Measurements from ENCODE around the gene TCERG1L. TPM values are rescaled to one million over a fixed set of nuclear protein-coding genes. Genes with fewer than 3 reads are reported as not detected.

Gene TCERG1L
- polyA plus RNA-seq, 3 donors: not detected

DNA sequence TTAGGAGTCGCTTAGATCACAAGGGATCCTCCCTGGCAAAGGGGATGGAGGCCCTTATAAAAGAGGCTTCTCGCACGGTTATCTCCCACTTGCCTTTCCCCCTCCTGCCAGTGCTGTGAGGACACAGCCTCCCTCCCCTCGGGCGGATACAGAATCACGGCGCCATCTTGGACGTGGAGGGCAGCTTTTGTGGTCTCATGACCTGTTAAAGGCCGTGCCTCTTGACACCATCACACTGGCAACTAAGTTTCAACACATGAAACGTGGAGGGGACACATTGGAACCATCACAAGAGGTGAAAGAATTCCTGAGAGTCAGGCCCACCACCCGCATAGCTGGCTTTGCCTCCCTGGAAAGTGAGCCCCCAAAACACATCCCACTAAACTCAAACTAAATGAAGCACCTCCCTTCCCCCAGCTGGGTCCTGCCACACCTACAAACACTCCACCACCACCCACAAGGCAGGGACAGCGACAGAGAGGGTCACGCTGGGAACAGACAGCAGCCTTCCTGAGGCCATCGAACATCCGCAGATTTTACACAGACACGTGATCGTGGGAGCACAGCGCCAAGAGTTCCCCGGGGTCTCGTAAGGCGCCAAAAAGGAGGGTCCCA, 110.6 kb downstream of the TCERG1L start:
- Histone ChIP-seq H3K9me3 (replicated peaks in 1 of 2; ENCODE audit: control insufficient read depth in 1 of 2, insufficient read depth in 1 of 2, low read length in 2 of 2) (peaks cover 0 to 5% of the 10 kb centered on the region in 2 donors), H3K36me3 (replicated peaks in 1 of 2; ENCODE audit: control insufficient read depth in 1 of 2, insufficient read depth in 2 of 2, low read length in 2 of 2) (no peaks in the 10 kb centered on the region), H4K20me1 (ENCODE audit: insufficient read depth, low read length) (no peaks in the 10 kb centered on the region), H3K9ac (ENCODE audit: insufficient read depth, low read length, poor library complexity, severe bottlenecking) (no peak overlapping the region), H3K4me1 (ENCODE audit: control insufficient read depth in 1 of 2, insufficient read depth in 2 of 2, low read length in 2 of 2) (no peaks in the 10 kb centered on the region), H3K4me2 (replicated peaks; ENCODE audit: extremely low read depth, low read length, poor library complexity, severe bottlenecking) (no peak overlapping the region), H2AFZ (ENCODE audit: insufficient read depth, low read depth, low read length, poor library complexity, severe bottlenecking) (no peak overlapping the region), H3K79me2 (ENCODE audit: insufficient read depth, low read length) (no peaks in the 10 kb centered on the region), H3K27ac (ENCODE audit: low read depth in 1 of 2, low read length in 2 of 2) (no peak overlapping the region), H3K4me3 (replicated peaks in 1 of 3; ENCODE audit: low read depth in 2 of 3, low read length in 3 of 3) (no peak overlapping the region), H3K27me3 (ENCODE audit: control insufficient read depth in 2 of 2, insufficient read depth in 2 of 2, low read length in 2 of 2) (no peaks in the 10 kb centered on the region)
- Mint-ChIP-seq H3K4me3 (no peak overlapping the region), H3K4me1 (no peaks in the 10 kb centered on the region), H3K27ac (peak overlapping the region in 1 of 7 donors; percentile 12), H3K27me3 (ENCODE audit: low read depth in 3 of 3) (peaks cover 3 to 8% (median 8%) of the 10 kb centered on the region in 3 donors), H3K36me3 (no peaks in the 10 kb centered on the region), H3K9me3 (peaks cover 0 to 7% (median 3%) of the 10 kb centered on the region in 7 donors)
- intact Hi-C loops (cut with micrococcal nuclease): no loop called here
- WGBS (ENCODE audit: insufficient coverage): 89% methylated on average over 12 of the region's 21 CpGs
- TF ChIP-seq, protein P1, sequence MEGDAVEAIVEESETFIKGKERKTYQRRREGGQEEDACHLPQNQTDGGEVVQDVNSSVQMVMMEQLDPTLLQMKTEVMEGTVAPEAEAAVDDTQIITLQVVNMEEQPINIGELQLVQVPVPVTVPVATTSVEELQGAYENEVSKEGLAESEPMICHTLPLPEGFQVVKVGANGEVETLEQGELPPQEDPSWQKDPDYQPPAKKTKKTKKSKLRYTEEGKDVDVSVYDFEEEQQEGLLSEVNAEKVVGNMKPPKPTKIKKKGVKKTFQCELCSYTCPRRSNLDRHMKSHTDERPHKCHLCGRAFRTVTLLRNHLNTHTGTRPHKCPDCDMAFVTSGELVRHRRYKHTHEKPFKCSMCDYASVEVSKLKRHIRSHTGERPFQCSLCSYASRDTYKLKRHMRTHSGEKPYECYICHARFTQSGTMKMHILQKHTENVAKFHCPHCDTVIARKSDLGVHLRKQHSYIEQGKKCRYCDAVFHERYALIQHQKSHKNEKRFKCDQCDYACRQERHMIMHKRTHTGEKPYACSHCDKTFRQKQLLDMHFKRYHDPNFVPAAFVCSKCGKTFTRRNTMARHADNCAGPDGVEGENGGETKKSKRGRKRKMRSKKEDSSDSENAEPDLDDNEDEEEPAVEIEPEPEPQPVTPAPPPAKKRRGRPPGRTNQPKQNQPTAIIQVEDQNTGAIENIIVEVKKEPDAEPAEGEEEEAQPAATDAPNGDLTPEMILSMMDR (IDR thresholded peaks at IDR 0.05): no peak
- no peak for DNase-seq

DNA sequence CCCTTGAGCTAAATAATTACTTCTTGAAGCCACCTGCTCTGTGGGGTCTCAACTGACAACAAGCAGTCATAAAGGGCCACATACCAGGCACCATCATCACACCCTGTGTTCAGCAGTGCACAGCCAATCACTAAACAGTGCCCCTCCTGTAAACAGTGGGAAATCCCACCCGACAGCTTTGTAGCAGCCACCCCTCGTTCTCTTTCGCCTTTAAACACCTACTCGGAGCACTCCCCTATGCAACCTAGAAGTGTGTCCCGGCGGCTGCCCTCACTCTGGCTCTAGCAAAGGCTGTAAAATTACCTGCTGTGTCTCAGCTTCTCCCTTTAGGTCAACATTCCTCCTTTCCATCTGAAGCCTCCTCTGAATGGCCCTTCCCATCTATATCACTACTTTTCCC, 111.9 kb downstream of the TCERG1L start:
- H3K4me2 ChIP-seq (replicated peaks; ENCODE audit: extremely low read depth, low read length, poor library complexity, severe bottlenecking): no peak overlapping the region
- no peak for DNase-seq
- no peaks in the 10 kb centered on the region for H3K4me1 ChIP-seq (ENCODE audit: control insufficient read depth in 1 of 2, insufficient read depth in 2 of 2, low read length in 2 of 2)
- no peak overlapping the region for H2AFZ ChIP-seq (ENCODE audit: insufficient read depth, low read depth, low read length, poor library complexity, severe bottlenecking)
- no peak overlapping the region for H3K9ac ChIP-seq (ENCODE audit: insufficient read depth, low read length, poor library complexity, severe bottlenecking)
- H4K20me1 ChIP-seq (ENCODE audit: insufficient read depth, low read length): no peaks in the 10 kb centered on the region
- no peaks in the 10 kb centered on the region for H3K79me2 ChIP-seq (ENCODE audit: insufficient read depth, low read length)
- no peaks in the 10 kb centered on the region for H3K36me3 Mint-ChIP-seq
- 20% methylated on average over 6 of the region's 6 CpGs for WGBS (ENCODE audit: insufficient coverage)
- H3K4me3 ChIP-seq (replicated peaks in 1 of 3; ENCODE audit: low read depth in 2 of 3, low read length in 3 of 3): no peak overlapping the region
- H3K36me3 ChIP-seq (replicated peaks in 1 of 2; ENCODE audit: control insufficient read depth in 1 of 2, insufficient read depth in 2 of 2, low read length in 2 of 2): no peaks in the 10 kb centered on the region
- peaks cover 3 to 8% (median 8%) of the 10 kb centered on the region in 3 donors for H3K27me3 Mint-ChIP-seq (ENCODE audit: low read depth in 3 of 3)
- H3K27me3 ChIP-seq (ENCODE audit: control insufficient read depth in 2 of 2, insufficient read depth in 2 of 2, low read length in 2 of 2): no peaks in the 10 kb centered on the region
- peaks cover 0 to 7% (median 3%) of the 10 kb centered on the region in 7 donors for H3K9me3 Mint-ChIP-seq
- no peak overlapping the region for H3K27ac ChIP-seq (ENCODE audit: low read depth in 1 of 2, low read length in 2 of 2)
- intact Hi-C loops (cut with micrococcal nuclease): no loop called here
- no peaks in the 10 kb centered on the region for H3K4me1 Mint-ChIP-seq
- H3K27ac Mint-ChIP-seq: no peak overlapping the region
- peaks cover 0 to 5% of the 10 kb centered on the region in 2 donors for H3K9me3 ChIP-seq (replicated peaks in 1 of 2; ENCODE audit: control insufficient read depth in 1 of 2, insufficient read depth in 1 of 2, low read length in 2 of 2)
- TF ChIP-seq, protein P1 (IDR thresholded peaks at IDR 0.05): no peak
- no peak overlapping the region for H3K4me3 Mint-ChIP-seq
